Retinal pigment epithelial cell (primary cell): ENCODE results near the gene GAA.

Source experiments
- DNase-seq: peaks from one replicate; pipeline ENCODE4 v3.0.0-alpha.2; 2010; ENCODE audit warnings: low read depth
- H3K4me3 ChIP-seq: 2 replicates; pipeline ENCODE4 v1.5.1; 2011; ENCODE audit warnings: mild to moderate bottlenecking, low read length, control low read depth, moderate library complexity
- CTCF ChIP-seq: conservative IDR thresholded peaks from 2 replicates; pipeline ENCODE4 v1.5.1; 2011; ENCODE audit warnings: low read depth, low read length, control low read depth, inconsistent platforms

GAA gene

GRCh38 chr17:80117491-80118401 lies 16.4 kb downstream of the GAA start:
- DNase-seq = no peak
- no peak overlapping the region for H3K4me3 ChIP-seq
- TF ChIP-seq CTCF = no peak

GRCh38 chr17:80118601-80119270 lies 17.4 kb downstream of the GAA start:
- H3K4me3 ChIP-seq = no peak overlapping the region
- no peak for TF ChIP-seq CTCF
- DNase-seq = no peak

- no peak for DNase-seq
- TF ChIP-seq CTCF = no peak
- no peak overlapping the region for H3K4me3 ChIP-seq
Observed at GRCh38 chr17:80119271-80119791, 17.9 kb downstream of the GAA start.

GRCh38 chr17:80119839-80120238 lies 18.5 kb downstream of the GAA start:
- TF ChIP-seq CTCF = no peak
- DNase-seq = no peak
- no peak overlapping the region for H3K4me3 ChIP-seq

- TF ChIP-seq CTCF = no peak
- H3K4me3 ChIP-seq = no peak overlapping the region
- DNase-seq = no peak
Observed at GRCh38 chr17:80122026-80122575, 20.7 kb downstream of the GAA start.

GRCh38 chr17:80122926-80123505 lies 21.6 kb downstream of the GAA start:
- no peak for TF ChIP-seq CTCF
- no peak overlapping the region for H3K4me3 ChIP-seq
- no peak for DNase-seq
